ENCODE measurements around the gene CUBN.

CUBN gene

DNA sequence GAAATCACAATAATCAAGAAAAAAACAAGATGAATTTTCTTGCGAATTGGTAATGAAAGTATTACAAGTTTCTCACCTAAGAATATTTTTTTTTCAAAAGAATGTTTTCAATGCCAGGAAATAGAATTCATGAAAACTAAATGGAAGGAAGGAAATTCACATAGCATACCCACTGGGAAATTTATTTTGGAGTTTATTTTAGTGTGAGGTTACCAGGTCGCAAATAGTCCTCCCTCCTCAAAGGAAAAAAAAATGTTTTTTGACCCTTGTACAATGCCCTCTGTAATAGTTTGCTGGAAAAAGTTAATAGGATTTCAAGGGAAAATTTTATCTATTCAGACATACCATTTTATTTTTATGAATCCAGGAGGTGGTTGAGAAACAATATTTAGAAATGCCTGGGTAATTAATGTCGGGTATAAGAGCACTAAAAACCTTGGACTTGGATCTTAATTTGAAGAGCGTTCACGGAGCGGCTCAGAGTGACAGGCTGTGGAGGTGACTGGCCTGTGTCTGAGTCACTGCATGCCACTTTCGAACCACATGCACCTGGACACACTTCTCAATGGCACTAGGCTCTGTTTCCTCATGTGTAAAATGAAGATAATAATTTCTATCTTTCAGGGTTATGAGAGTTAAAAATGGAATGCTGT lies 28.2 kb downstream of the CUBN start:
- no peak overlapping the region for H3K9ac ChIP-seq
- no peak for TF ChIP-seq CTCF (conservative IDR thresholded peaks at IDR 0.05; ENCODE audit: low read depth, low read length)
- no peaks in the 10 kb centered on the region for H3K36me3 ChIP-seq (ENCODE audit: insufficient read depth)

GRCh38 chr10:17100586-17100985 lies 29.0 kb downstream of the CUBN start:
- Histone ChIP-seq H3K4me3 (IDR thresholded peaks at IDR 0.05; ENCODE audit: insufficient read depth, low read depth, low read length) (no peak overlapping the region), H3K27ac (no peak overlapping the region), H3K79me2 (ENCODE audit: insufficient read depth, low read depth) (no peaks in the 10 kb centered on the region), H3K4me1 (ENCODE audit: low read depth, poor library complexity, severe bottlenecking) (no peaks in the 10 kb centered on the region), H4K20me1 (ENCODE audit: insufficient read depth) (no peaks in the 10 kb centered on the region), H3K4me2 (no peak overlapping the region), H3K36me3 (ENCODE audit: insufficient read depth) (no peaks in the 10 kb centered on the region), H3K9ac (no peak overlapping the region), H3K27me3 (ENCODE audit: insufficient read depth, low read depth) (no peaks in the 10 kb centered on the region), H2AFZ (ENCODE audit: low read depth) (no peak overlapping the region)
- no peak for TF ChIP-seq CTCF (conservative IDR thresholded peaks at IDR 0.05; ENCODE audit: low read depth, low read length)

More for the DNA sequence above, 28.2 kb downstream of the CUBN start:
- no peaks in the 10 kb centered on the region for H3K4me1 ChIP-seq (ENCODE audit: low read depth, poor library complexity, severe bottlenecking)
- no peak overlapping the region for H3K4me3 ChIP-seq (IDR thresholded peaks at IDR 0.05; ENCODE audit: insufficient read depth, low read depth, low read length)
- H4K20me1 ChIP-seq (ENCODE audit: insufficient read depth) = no peaks in the 10 kb centered on the region
- no peaks in the 10 kb centered on the region for H3K27me3 ChIP-seq (ENCODE audit: insufficient read depth, low read depth)
- H3K27ac ChIP-seq = no peak overlapping the region
- H3K79me2 ChIP-seq (ENCODE audit: insufficient read depth, low read depth) = no peaks in the 10 kb centered on the region
- H2AFZ ChIP-seq (ENCODE audit: low read depth) = no peak overlapping the region
- no peak overlapping the region for H3K4me2 ChIP-seq

GRCh38 chr10:17098012-17098411 lies 31.6 kb downstream of the CUBN start:
- H2AFZ ChIP-seq (ENCODE audit: low read depth) = no peak overlapping the region
- no peak overlapping the region for H3K27ac ChIP-seq
- H3K4me2 ChIP-seq = no peak overlapping the region
- no peaks in the 10 kb centered on the region for H4K20me1 ChIP-seq (ENCODE audit: insufficient read depth)
- no peaks in the 10 kb centered on the region for H3K27me3 ChIP-seq (ENCODE audit: insufficient read depth, low read depth)
- H3K4me3 ChIP-seq (IDR thresholded peaks at IDR 0.05; ENCODE audit: insufficient read depth, low read depth, low read length) = no peak overlapping the region
- H3K36me3 ChIP-seq (ENCODE audit: insufficient read depth) = no peaks in the 10 kb centered on the region
- H3K4me1 ChIP-seq (ENCODE audit: low read depth, poor library complexity, severe bottlenecking) = no peaks in the 10 kb centered on the region
- H3K79me2 ChIP-seq (ENCODE audit: insufficient read depth, low read depth) = no peaks in the 10 kb centered on the region
- no peak overlapping the region for H3K9ac ChIP-seq
- TF ChIP-seq CTCF (conservative IDR thresholded peaks at IDR 0.05; ENCODE audit: low read depth, low read length) = no peak

GRCh38 chr10:17094844-17095243 lies 34.8 kb downstream of the CUBN start:
- Histone ChIP-seq H2AFZ (ENCODE audit: low read depth) (no peak overlapping the region), H3K27ac (no peak overlapping the region), H3K4me1 (ENCODE audit: low read depth, poor library complexity, severe bottlenecking) (no peaks in the 10 kb centered on the region), H3K27me3 (ENCODE audit: insufficient read depth, low read depth) (no peaks in the 10 kb centered on the region), H3K4me3 (IDR thresholded peaks at IDR 0.05; ENCODE audit: insufficient read depth, low read depth, low read length) (no peak overlapping the region), H3K79me2 (ENCODE audit: insufficient read depth, low read depth) (no peaks in the 10 kb centered on the region), H3K9ac (no peak overlapping the region), H3K36me3 (ENCODE audit: insufficient read depth) (no peaks in the 10 kb centered on the region), H4K20me1 (ENCODE audit: insufficient read depth) (no peaks in the 10 kb centered on the region), H3K4me2 (no peak overlapping the region)
- no peak for TF ChIP-seq CTCF (conservative IDR thresholded peaks at IDR 0.05; ENCODE audit: low read depth, low read length)
